ENCODE results near the gene SORCS2. TPM values are rescaled to one million over a fixed set of nuclear protein-coding genes. Genes with fewer than 3 reads are reported as not detected.

SORCS2 gene
- total RNA-seq, 1 donor from 2014 or later = not detected

DNA sequence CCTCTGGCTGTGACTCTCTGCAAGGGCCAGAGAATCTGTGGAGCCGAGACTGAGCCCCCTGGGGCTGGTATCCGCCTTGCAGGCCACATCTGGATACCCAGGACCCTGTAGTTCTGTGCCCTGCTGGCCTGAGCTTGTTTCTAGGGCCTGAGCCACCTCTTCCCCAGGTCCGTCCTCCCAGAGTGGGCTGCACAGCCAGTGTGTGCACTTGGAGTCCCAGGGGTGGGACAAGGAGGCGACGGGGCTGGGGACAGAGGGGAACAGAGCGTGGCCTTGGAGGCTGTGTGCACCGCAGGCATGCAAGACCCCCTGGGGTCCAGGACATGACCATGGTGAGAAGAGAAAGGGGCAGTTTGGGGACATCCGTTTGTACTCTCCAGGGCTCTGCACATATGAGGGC, 105.5 kb downstream of the SORCS2 start:
- CTCF ChIA-PET = no interaction called here
- H3K4me3 Mint-ChIP-seq = no peak overlapping the region
- H3K27ac Mint-ChIP-seq = no peak overlapping the region

DNA sequence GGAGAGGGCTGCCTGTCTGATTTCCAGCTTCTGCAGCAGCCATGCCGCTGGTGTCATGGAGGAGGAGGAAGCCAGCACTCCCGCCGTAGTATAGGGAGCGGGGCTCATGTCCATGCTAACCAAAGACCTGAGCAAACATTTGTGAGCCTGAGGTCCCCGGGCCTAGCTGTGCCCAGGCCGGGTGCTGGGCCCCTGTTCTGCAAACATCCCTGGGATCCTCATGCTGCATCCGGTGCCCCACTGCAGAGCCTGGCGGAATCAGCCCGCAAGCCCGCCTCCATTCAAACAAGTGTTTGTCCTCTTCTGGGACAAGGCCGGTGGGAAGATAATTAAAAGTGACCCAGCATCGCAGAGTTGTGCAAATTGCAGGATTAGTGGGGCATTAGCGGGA, 106.3 kb downstream of the SORCS2 start:
- no peak for ATAC-seq (ENCODE audit: low read depth)
- POLR2A ChIA-PET = no interaction called here
- H3K4me1 Mint-ChIP-seq = no peaks in the 10 kb centered on the region
- H3K27me3 Mint-ChIP-seq = peaks cover 13% of the 10 kb centered on the region
- DNase-seq = no peak
- no peaks in the 10 kb centered on the region for H3K9me3 Mint-ChIP-seq
- CTCF ChIA-PET = no interaction called here
- no peaks in the 10 kb centered on the region for H3K36me3 Mint-ChIP-seq (ENCODE audit: low read depth)
- no peak overlapping the region for H3K4me3 Mint-ChIP-seq
- intact Hi-C loops (cut with micrococcal nuclease) = no loop called here
- no peak overlapping the region for H3K27ac Mint-ChIP-seq
- TF ChIP-seq, protein P1, sequence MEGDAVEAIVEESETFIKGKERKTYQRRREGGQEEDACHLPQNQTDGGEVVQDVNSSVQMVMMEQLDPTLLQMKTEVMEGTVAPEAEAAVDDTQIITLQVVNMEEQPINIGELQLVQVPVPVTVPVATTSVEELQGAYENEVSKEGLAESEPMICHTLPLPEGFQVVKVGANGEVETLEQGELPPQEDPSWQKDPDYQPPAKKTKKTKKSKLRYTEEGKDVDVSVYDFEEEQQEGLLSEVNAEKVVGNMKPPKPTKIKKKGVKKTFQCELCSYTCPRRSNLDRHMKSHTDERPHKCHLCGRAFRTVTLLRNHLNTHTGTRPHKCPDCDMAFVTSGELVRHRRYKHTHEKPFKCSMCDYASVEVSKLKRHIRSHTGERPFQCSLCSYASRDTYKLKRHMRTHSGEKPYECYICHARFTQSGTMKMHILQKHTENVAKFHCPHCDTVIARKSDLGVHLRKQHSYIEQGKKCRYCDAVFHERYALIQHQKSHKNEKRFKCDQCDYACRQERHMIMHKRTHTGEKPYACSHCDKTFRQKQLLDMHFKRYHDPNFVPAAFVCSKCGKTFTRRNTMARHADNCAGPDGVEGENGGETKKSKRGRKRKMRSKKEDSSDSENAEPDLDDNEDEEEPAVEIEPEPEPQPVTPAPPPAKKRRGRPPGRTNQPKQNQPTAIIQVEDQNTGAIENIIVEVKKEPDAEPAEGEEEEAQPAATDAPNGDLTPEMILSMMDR (IDR thresholded peaks at IDR 0.05) = no peak

More for the DNA sequence above, 105.5 kb downstream of the SORCS2 start:
- H3K4me1 Mint-ChIP-seq = no peaks in the 10 kb centered on the region
- ATAC-seq (ENCODE audit: low read depth) (no peak), DNase-seq (no peak)
- H3K27me3 Mint-ChIP-seq = peaks cover 13% of the 10 kb centered on the region
- TF ChIP-seq, protein P1 (IDR thresholded peaks at IDR 0.05) = no peak
- intact Hi-C loops (cut with micrococcal nuclease) = no loop called here
- POLR2A ChIA-PET = no interaction called here
- H3K9me3 Mint-ChIP-seq = no peaks in the 10 kb centered on the region
- no peaks in the 10 kb centered on the region for H3K36me3 Mint-ChIP-seq (ENCODE audit: low read depth)

DNA sequence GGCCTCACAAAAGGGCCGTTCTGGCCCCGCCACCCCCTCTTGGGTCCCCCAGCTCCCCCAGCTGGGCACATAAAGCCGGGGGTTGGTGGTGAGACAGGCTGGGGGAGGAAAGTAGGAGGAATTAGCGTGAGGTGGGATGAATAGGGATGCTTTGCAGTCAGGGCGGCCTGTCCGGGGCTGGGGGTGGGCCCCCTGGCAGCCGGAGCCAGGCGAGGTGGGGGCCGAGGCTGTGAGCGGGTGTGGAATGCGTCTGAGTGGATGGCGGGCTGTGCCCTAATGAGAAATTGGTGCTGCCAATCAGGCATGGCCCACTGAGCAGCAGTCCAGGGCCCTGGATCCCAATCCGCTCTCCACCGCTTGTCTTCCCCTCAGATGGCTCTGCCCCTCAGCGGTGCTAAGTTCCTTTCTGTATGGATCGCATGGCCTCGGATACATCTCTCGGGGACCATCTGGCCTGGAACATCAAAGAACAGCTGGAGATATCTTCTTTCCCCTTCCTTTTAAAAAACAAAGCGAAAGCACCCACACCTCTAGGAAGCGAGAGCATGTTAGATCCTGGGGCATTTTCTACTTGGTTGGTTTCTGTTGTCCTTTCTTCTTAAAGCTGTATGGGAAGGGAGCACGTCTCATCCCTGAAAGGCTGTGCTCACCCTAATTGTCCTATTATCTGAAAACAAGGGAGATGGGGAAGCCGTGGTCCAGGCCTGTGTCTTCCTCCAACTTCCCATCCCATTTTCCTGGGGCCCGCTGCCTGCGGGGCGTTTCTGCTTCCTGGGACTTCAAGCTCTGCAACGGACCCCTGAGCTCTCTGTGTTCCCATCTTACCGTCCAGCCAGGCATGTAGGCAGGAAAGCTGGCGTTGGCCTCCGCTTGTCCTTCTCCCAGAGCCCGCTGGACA, 106.9 kb downstream of the SORCS2 start:
- H3K36me3 Mint-ChIP-seq (ENCODE audit: low read depth) = no peaks in the 10 kb centered on the region
- TF ChIP-seq, protein P1 (IDR thresholded peaks at IDR 0.05) = no peak
- ChIA-PET POLR2A (no interaction called here), CTCF (no interaction called here)
- ATAC-seq (ENCODE audit: low read depth) = no peak
- intact Hi-C loops (cut with micrococcal nuclease) = no loop called here
- no peak for DNase-seq
- H3K27me3 Mint-ChIP-seq = peaks cover 13% of the 10 kb centered on the region
- H3K9me3 Mint-ChIP-seq = no peaks in the 10 kb centered on the region
- no peak overlapping the region for H3K27ac Mint-ChIP-seq
- no peaks in the 10 kb centered on the region for H3K4me1 Mint-ChIP-seq
- H3K4me3 Mint-ChIP-seq = no peak overlapping the region

DNA sequence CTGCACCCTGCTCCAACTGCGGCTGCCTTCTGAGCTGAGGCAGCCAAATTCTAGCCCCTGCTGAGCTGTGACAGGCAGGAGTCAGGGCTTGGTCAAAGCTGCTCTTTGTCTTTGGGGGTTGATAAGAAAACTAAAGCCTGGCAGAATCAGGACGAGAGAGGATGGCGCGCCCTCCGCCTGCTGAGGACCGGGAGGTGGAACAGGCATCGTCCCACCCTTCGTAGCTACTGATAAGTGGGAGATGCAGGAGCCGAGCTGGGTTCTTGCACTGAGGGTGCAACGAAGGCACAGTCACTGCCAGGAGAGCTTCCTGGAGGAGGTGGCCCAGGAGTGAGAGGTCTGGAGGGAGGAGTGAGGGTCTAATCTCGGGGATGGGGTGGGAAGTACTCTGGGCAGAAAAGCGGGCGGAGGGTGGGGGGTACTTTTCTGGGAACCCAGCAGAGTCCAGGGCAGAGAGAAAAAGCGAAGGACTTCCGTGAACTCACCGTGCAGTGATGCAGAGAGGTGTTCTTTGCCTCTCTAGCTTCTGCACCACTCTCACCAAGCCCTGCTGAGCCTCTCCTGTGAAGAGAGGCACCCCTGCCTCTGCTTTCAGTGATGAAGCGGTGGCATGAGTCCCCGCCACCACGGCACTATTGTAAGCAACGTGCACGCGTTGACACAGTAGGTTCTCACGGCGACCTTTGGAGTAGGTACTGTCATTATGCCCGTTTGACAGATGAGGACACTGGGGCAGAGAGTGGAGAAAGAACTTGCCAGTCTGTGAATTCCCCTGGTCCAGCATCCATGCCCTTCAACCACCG, 107.8 kb downstream of the SORCS2 start:
- ATAC-seq (ENCODE audit: low read depth) = no peak
- intact Hi-C loops (cut with micrococcal nuclease) = no loop called here
- Mint-ChIP-seq H3K27me3 (peaks cover 13% of the 10 kb centered on the region), H3K27ac (no peak overlapping the region), H3K9me3 (no peaks in the 10 kb centered on the region), H3K36me3 (ENCODE audit: low read depth) (no peaks in the 10 kb centered on the region), H3K4me3 (no peak overlapping the region), H3K4me1 (no peaks in the 10 kb centered on the region)
- no peak for DNase-seq
- TF ChIP-seq, protein P1 (IDR thresholded peaks at IDR 0.05) = no peak
- POLR2A ChIA-PET = no interaction called here
- CTCF ChIA-PET = no interaction called here

DNA sequence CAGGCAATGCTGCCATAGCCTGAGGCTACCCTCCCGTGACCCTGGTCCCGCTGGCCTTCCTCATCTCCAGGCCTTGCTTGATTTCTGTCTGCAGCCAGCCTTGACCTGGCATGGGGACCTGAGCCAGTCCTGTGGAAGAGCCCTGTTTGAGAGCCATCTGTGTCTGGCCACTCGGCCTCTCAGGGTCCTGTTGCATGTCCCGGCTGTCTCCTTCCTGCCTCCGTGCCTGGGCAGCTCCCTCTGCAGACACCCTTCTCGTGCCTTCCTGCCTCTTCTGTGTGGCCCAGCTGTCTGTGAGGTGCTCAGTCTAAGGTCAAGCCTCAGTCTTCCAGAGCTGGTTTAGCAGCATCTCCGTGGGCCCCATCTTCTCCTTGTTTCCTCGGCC, 108.4 kb downstream of the SORCS2 start:
- Mint-ChIP-seq H3K4me1 (no peaks in the 10 kb centered on the region), H3K27ac (no peak overlapping the region), H3K9me3 (no peaks in the 10 kb centered on the region), H3K36me3 (ENCODE audit: low read depth) (no peaks in the 10 kb centered on the region), H3K27me3 (peaks cover 13% of the 10 kb centered on the region), H3K4me3 (no peak overlapping the region)
- CTCF ChIA-PET = no interaction called here
- intact Hi-C loops (cut with micrococcal nuclease) = no loop called here
- TF ChIP-seq, protein P1 (IDR thresholded peaks at IDR 0.05) = no peak
- POLR2A ChIA-PET = no interaction called here
- no peak for ATAC-seq (ENCODE audit: low read depth)
- no peak for DNase-seq

Measured in activated B cell treated with CpG ODN at 0.5 μM for 24 hours (primary cell).